Endothelial cell of umbilical vein (primary cell): ENCODE data around the gene RIMBP3C. TPM values are rescaled to one million over a fixed set of nuclear protein-coding genes. Genes with fewer than 3 reads are reported as not detected.

Experiments used
- BruUV-seq: library from RNA; stranded (reverse); fragments of 400-500 nt; replicated peaks from 2 replicates; lab custom pipeline; 2021; lab: Mats Ljungman, UMichigan
- CTCF ChIA-PET: fragments of 300-600, 350-600 bp; sonication (Branson Sonifier 250); formaldehyde crosslinking; loops from one replicate; lab custom pipeline; 2021; ENCODE audit warnings: antibody characterized with exemption, inconsistent platforms; lab: Charles Lee
- POLR2A ChIA-PET: fragments of 300-600, 350-600 bp; sonication (Branson Sonifier 250); formaldehyde crosslinking; loops from one replicate; lab custom pipeline; 2021; ENCODE audit warnings: antibody characterized with exemption, inconsistent platforms; lab: Charles Lee
- DNase-seq: peaks from one replicate; pipeline ENCODE4 v3.0.0-alpha.2; 2011; ENCODE audit warnings: low read depth, low spot score
- FAIRE-seq: peaks from 2 replicates; lab custom pipeline; 2011; peaks lifted over from hg19 to GRCh38; lab: Jason Lieb, UNC
- H2AFZ ChIP-seq: 2 replicates; pipeline ENCODE4 v1.6.0; 2012; ENCODE audit warnings: low read depth, low read length, control low read depth, inconsistent platforms
- H3K27ac ChIP-seq: 2 replicates; pipeline ENCODE4 v1.5.1; 2011; ENCODE audit warnings: low read depth, mild to moderate bottlenecking, control low read depth, low read length, moderate library complexity; ENCODE audit not compliant: insufficient read depth
- H3K27me3 ChIP-seq, 2 experiments: 2 replicates each; pipeline versions ENCODE4 v1.6.0 to v1.6.1; 2011; ENCODE audit warnings: low read length in 2 of 2, mixed read lengths in 1 of 2; ENCODE audit not compliant: control insufficient read depth in 2 of 2, insufficient read depth in 2 of 2
- H3K36me3 ChIP-seq, 2 experiments: 2 replicates in 1 of 2; 3 replicates in 1 of 2; pipeline ENCODE4 v1.5.1; 2011; ENCODE audit warnings: low read length in 2 of 2, mild to moderate bottlenecking in 1 of 2, moderate library complexity in 1 of 2; ENCODE audit not compliant: control insufficient read depth in 2 of 2, insufficient read depth in 2 of 2; ENCODE audit errors: extremely low read depth in 1 of 2
- H3K4me1 ChIP-seq: 3 replicates; pipeline ENCODE4 v1.5.1; 2011; ENCODE audit warnings: mild to moderate bottlenecking, low read length; ENCODE audit not compliant: control insufficient read depth, insufficient read depth; ENCODE audit errors: extremely low read depth
- H3K4me2 ChIP-seq: 2 replicates; pipeline ENCODE4 v1.6.1; 2011; ENCODE audit warnings: low read length, control low read depth, mixed read lengths; ENCODE audit not compliant: insufficient read depth
- H3K4me3 ChIP-seq, 3 experiments: fragments of 200-600 bp in 1 of 3; sonication (generic), shearing (Covaris generic) in 1 of 3; replicated peaks in 1 of 3; 2 replicates each; pipeline ENCODE4 v1.5.1; 2011 to 2016; ENCODE audit warnings: control low read depth in 3 of 3, low read length in 3 of 3, mild to moderate bottlenecking in 2 of 3, inconsistent platforms in 1 of 3, low read depth in 1 of 3, moderate library complexity in 1 of 3; ENCODE audit not compliant: insufficient read depth in 1 of 3
- H3K79me2 ChIP-seq: 2 replicates; pipeline ENCODE4 v1.6.0; 2012; ENCODE audit warnings: low read length, inconsistent platforms; ENCODE audit not compliant: control insufficient read depth, insufficient read depth
- H3K9ac ChIP-seq: replicated peaks from 2 replicates; pipeline ENCODE3; 2011; ENCODE audit warnings: low read length, control low read depth; ENCODE audit not compliant: insufficient read depth; ENCODE audit errors: extremely low read depth
- H3K9me1 ChIP-seq: replicated peaks from 3 replicates; pipeline ENCODE4 v1.6.0; 2011; ENCODE audit warnings: mild to moderate bottlenecking, low read length; ENCODE audit not compliant: control insufficient read depth, insufficient read depth; ENCODE audit errors: extremely low read depth
- H3K9me3 ChIP-seq: replicated peaks from 2 replicates; pipeline ENCODE4 v1.5.1; 2012; ENCODE audit warnings: low read length, inconsistent platforms; ENCODE audit not compliant: control insufficient read depth, insufficient read depth
- H4K20me1 ChIP-seq: replicated peaks from 2 replicates; pipeline ENCODE3; 2011; ENCODE audit warnings: mild to moderate bottlenecking, low read length; ENCODE audit not compliant: control insufficient read depth, insufficient read depth; ENCODE audit errors: extremely low read depth
- CTCF ChIP-seq, 2 donors: IDR thresholded peaks; 1 replicate in 1 of 2; 2 replicates in 1 of 2; pipeline ENCODE4 v1.5.1; 2011; ENCODE audit warnings: low read length in 2 of 2, mild to moderate bottlenecking in 2 of 2, moderate library complexity in 2 of 2, control low read depth in 1 of 2, inconsistent platforms in 1 of 2, low read depth in 1 of 2; ENCODE audit not compliant: insufficient read depth in 1 of 2; ENCODE audit errors: extremely low read depth in 1 of 2
- EZH2 ChIP-seq: IDR thresholded peaks from 2 replicates; pipeline ENCODE4 v1.6.1; 2012; ENCODE audit warnings: borderline replicate concordance, low read depth, mild to moderate bottlenecking, moderate library complexity, low read length, inconsistent platforms; ENCODE audit not compliant: severe bottlenecking
- FOS ChIP-seq: IDR thresholded peaks from 2 replicates; pipeline ENCODE4 v1.6.1; 2011; ENCODE audit warnings: mild to moderate bottlenecking, low read length, moderate library complexity, borderline replicate concordance; ENCODE audit not compliant: insufficient read depth
- GATA2 ChIP-seq: IDR thresholded peaks from 2 replicates; pipeline ENCODE4 v1.7.0; 2011; ENCODE audit warnings: low read depth, mild to moderate bottlenecking, moderate library complexity, mixed read lengths, low read length; ENCODE audit not compliant: insufficient read length, insufficient read depth
- JUN ChIP-seq: IDR thresholded peaks from 2 replicates; pipeline ENCODE4 v1.6.1; 2011; ENCODE audit warnings: borderline replicate concordance, low read depth; ENCODE audit not compliant: insufficient read length, insufficient read depth
- MAX ChIP-seq: IDR thresholded peaks from 2 replicates; pipeline ENCODE4 v1.6.1; 2011; ENCODE audit not compliant: insufficient read depth, insufficient read length
- MYC ChIP-seq: IDR thresholded peaks from one replicate; pipeline ENCODE4 v1.6.1; 2011; ENCODE audit warnings: mild to moderate bottlenecking, low read depth, low read length
- POLR2A ChIP-seq: IDR thresholded peaks from 2 replicates; pipeline ENCODE4 v1.6.1; 2012; ENCODE audit warnings: low read depth, mild to moderate bottlenecking, control low read depth, low read length
- POLR2AphosphoS5 ChIP-seq: IDR thresholded peaks from 2 replicates; pipeline ENCODE4 v1.6.1; 2012; ENCODE audit warnings: low read depth, mild to moderate bottlenecking, control low read depth, low read length, moderate library complexity; ENCODE audit not compliant: insufficient read depth
- dilution Hi-C: fragments of 300-500 bp; cut with MboI; formaldehyde crosslinking; loops from one replicate; pipeline ENCODE4 v1.15.0; 2019; ENCODE audit warnings: low sequenced_read_pairs; ENCODE audit not compliant: extremely low pct_ligation_motif_present
- intact Hi-C: fragments of 100-400 bp; cut with micrococcal nuclease; formaldehyde crosslinking; loops from one replicate; pipeline ENCODE4 v1.10.0; 2022
- polyA plus RNA-seq, 4 experiments: library from polyadenylated mRNA; depleted of rRNA in 3 of 4; stranded (reverse) in 3 of 4; unstranded in 1 of 4; fragments of >200 nt; gene quantifications; 2 replicates each; pipeline versions ENCODE4 v1.2.1 to v1.2.3, GENCODE V29; 2011 to 2012; ENCODE audit warnings: missing spikeins in 1 of 4
- total RNA-seq: library from RNA; stranded (reverse); gene quantifications from 2 replicates; pipeline ENCODE4 v1.2.3, GENCODE V29; 2021

The RIMBP3C gene
- total and polyA plus RNA-seq, 2 donors (not counting 3 experiments of a cell fraction or from before 2014, with no cell fraction given), result 0.04 to 0.09 TPM

DNA sequence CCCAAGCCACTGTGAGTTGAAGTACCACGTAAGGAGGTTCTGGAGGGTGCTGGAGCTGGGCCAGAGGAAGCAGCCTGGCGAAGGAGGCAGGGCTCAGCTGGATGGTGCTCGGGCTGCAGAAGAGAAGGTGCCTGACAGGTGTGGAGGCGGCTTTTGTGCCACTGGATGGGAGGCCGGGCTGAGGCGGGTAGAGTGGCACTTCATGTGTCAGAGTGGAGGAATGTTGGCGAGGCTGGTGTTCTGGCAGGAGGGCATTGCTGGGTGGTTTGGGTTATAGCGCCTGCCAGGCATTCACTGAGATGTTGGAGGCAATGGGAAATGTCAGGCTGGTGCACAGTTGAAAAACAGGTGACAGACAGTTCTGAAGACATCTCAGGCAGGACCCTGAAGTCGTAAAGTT lies 40.4 kb upstream of the RIMBP3C start:
- H3K9ac ChIP-seq, result no peak overlapping the region
- POLR2A ChIA-PET, result interaction anchor here (0.6 kb wide), 1 partner anchor 9 kb away, joined by 3 read pairs; no protein-coding TSS in a partner anchor
- H3K9me3 ChIP-seq, result no peaks in the 10 kb centered on the region
- H3K9me1 ChIP-seq, result no peaks in the 10 kb centered on the region
- no peak overlapping the region for H3K4me3 ChIP-seq
- H2AFZ ChIP-seq, result no peak overlapping the region
- no peak for FAIRE-seq
- no peaks in the 10 kb centered on the region for H3K27me3 ChIP-seq
- intact Hi-C loops (no loop called here), dilution Hi-C loops (no loop called here)
- no peak overlapping the region for H3K27ac ChIP-seq
- no peaks in the 10 kb centered on the region for H3K4me1 ChIP-seq
- peaks cover 19 to 32% of the 10 kb centered on the region in 2 experiments for H3K36me3 ChIP-seq
- no peak for TF ChIP-seq GATA2
- TF ChIP-seq EZH2, result no peak
- no peak for TF ChIP-seq POLR2A
- TF ChIP-seq JUN, result no peak
- TF ChIP-seq MYC, result no peak
- no peak for TF ChIP-seq CTCF (IDR thresholded peaks at IDR 0.05; ENCODE audit: extremely low read depth in 1 of 2, insufficient read depth in 1 of 2, low read depth in 1 of 2, low read length in 2 of 2)
- no peak for TF ChIP-seq MAX
- no peak for TF ChIP-seq POLR2AphosphoS5
- TF ChIP-seq FOS, result no peak
- CTCF ChIA-PET, result no interaction called here
- DNase-seq, result no peak
- peaks cover 98% of the 10 kb centered on the region for H3K79me2 ChIP-seq
- no TSS peak for BruUV-seq
- peaks cover 9% of the 10 kb centered on the region for H4K20me1 ChIP-seq
- no peak overlapping the region for H3K4me2 ChIP-seq
